ENCODE results near the gene PALLD. TPM values are rescaled to one million over a fixed set of nuclear protein-coding genes. Genes with fewer than 3 reads are reported as not detected.

Gene PALLD
- total RNA-seq, 4 donors from 2014 or later: 266 to 761 (median 441) TPM

DNA sequence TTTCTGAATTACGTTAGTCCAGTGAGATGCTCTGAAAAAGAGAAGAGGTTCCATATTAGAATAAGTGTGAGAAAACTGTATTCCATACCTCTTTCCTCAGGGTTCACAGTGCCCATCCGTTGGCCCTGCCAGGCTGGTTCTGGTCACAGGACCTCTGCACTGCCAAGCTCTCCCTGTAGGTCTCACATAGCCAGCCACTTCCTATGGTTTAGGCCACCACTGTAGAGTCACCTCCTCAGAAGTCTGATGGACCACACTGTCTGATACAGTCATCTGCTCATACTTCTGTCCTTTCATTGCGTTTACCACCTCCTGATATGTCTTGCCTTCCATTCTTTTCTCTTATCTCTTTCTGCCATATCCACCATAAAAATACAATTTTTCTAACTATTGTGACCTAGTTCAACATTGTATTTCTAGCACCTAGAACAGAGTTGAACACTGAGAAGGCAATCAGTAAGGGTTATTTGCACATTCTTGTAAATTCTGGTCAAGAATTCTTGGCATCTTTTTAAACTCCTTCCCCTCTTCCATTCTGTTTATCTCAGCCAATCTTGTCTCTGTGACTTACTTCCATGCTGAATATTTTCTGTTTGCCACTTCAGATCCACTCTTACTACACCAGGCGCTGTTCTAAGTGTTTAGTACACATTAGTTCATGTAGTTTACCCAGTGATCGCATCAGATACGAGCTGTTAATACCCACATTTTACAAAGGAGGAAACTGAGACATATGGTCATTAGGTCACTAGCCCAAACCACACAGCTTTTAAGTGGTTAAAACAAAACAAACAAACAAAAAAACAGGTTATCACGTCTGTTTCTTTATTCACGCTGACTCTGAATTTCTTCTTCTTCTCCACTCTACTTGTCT is 387.6 kb downstream of the PALLD start:
- H3K36me3 ChIP-seq: no peaks in the 10 kb centered on the region
- H3K4me3 ChIP-seq: no peak overlapping the region

GRCh38 chr4:168885400-168885799 is 388.5 kb downstream of the PALLD start:
- DNase-seq: no peak
- Histone ChIP-seq H3K27me3 (no peaks in the 10 kb centered on the region), H3K36me3 (no peaks in the 10 kb centered on the region), H3K9me3 (no peaks in the 10 kb centered on the region), H3K4me1 (peaks cover 5 to 6% of the 10 kb centered on the region in 2 donors), H3K27ac (peak overlapping the region in 1 of 2 donors; percentile 11), H3K4me3 (no peak overlapping the region)
- intact Hi-C loops (cut with DNase I; ENCODE audit: low total_unique reads): no loop called here
- TF ChIP-seq POLR2A (IDR thresholded peaks at IDR 0.05): no peak
- TF ChIP-seq, protein P1, sequence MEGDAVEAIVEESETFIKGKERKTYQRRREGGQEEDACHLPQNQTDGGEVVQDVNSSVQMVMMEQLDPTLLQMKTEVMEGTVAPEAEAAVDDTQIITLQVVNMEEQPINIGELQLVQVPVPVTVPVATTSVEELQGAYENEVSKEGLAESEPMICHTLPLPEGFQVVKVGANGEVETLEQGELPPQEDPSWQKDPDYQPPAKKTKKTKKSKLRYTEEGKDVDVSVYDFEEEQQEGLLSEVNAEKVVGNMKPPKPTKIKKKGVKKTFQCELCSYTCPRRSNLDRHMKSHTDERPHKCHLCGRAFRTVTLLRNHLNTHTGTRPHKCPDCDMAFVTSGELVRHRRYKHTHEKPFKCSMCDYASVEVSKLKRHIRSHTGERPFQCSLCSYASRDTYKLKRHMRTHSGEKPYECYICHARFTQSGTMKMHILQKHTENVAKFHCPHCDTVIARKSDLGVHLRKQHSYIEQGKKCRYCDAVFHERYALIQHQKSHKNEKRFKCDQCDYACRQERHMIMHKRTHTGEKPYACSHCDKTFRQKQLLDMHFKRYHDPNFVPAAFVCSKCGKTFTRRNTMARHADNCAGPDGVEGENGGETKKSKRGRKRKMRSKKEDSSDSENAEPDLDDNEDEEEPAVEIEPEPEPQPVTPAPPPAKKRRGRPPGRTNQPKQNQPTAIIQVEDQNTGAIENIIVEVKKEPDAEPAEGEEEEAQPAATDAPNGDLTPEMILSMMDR (IDR thresholded peaks at IDR 0.05): no peak

More for the DNA sequence above, 387.6 kb downstream of the PALLD start:
- Histone ChIP-seq H3K27me3 (no peaks in the 10 kb centered on the region), H3K4me1 (peaks cover 6% of the 10 kb centered on the region in 2 donors), H3K9me3 (no peaks in the 10 kb centered on the region), H3K27ac (peak overlapping the region in 1 of 2 donors; percentile 55)
- intact Hi-C loops (cut with DNase I; ENCODE audit: low total_unique reads): no loop called here
- TF ChIP-seq POLR2A (IDR thresholded peaks at IDR 0.05): no peak
- TF ChIP-seq, protein P1 (IDR thresholded peaks at IDR 0.05): no peak
- no peak for DNase-seq

DNA sequence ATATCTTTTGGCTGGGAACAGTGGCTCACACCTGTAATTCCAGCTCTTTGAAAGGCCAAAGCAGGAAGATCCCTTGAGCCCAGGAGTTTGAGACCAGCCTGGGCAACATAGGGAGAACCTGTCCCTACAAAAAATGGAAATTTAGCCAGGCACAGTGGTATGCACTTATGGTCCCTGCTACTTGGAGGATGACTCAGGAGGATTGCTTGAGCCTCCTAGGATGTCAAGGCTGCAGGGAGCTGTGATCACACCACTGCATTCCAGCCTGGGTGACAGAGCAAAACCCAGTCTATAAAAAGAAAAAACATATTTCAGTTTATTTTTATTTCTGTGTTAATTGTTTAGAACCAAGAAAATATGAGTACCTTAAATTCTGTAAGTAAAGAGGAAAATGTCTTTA is 389.5 kb downstream of the PALLD start:
- intact Hi-C loops (cut with DNase I; ENCODE audit: low total_unique reads): no loop called here
- peaks cover 0 to 6% of the 10 kb centered on the region in 2 donors for H3K4me1 ChIP-seq
- no peaks in the 10 kb centered on the region for H3K36me3 ChIP-seq

GRCh38 chr4:168887809-168888208 is 391.0 kb downstream of the PALLD start:
- no peak for DNase-seq
- Histone ChIP-seq H3K4me3 (no peak overlapping the region), H3K9me3 (no peaks in the 10 kb centered on the region), H3K36me3 (no peaks in the 10 kb centered on the region), H3K4me1 (peaks cover 0 to 6% of the 10 kb centered on the region in 2 donors), H3K27me3 (no peaks in the 10 kb centered on the region), H3K27ac (peak overlapping the region; percentile 6 to 30)
- intact Hi-C loops (cut with DNase I; ENCODE audit: low total_unique reads): no loop called here
- no peak for TF ChIP-seq POLR2A (IDR thresholded peaks at IDR 0.05)
- TF ChIP-seq, protein P1 (IDR thresholded peaks at IDR 0.05): no peak

More for the DNA sequence above, 389.5 kb downstream of the PALLD start:
- Histone ChIP-seq H3K27ac (peak overlapping the region; percentile 30 to 45), H3K4me3 (no peak overlapping the region), H3K9me3 (no peaks in the 10 kb centered on the region), H3K27me3 (no peaks in the 10 kb centered on the region)
- TF ChIP-seq, protein P1 (IDR thresholded peaks at IDR 0.05): no peak
- no peak for TF ChIP-seq POLR2A (IDR thresholded peaks at IDR 0.05)
- no peak for DNase-seq

DNA sequence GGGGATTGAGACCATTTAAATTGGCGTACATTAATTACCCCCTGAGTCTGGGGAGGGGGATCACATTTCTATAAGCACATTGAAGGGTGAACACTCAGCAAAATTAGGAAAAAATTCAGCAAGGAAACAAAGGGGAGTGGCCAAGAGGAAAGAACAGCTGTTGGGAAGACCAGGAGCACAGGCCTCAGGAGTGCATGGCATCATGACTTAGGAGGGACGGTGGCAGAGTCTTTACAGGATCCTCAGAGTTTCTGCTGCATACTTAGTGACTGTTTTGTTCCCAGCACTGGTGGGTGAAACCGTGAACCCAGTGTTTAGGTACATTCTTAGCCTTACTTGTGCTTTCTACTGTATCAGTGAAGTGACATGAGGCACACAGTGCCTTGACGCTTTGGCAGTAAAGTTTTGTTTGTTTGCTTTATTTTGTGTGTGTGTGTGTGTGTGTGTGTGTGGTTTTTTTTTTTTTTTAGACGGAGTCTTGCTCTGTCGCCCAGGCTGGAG is 391.9 kb downstream of the PALLD start:
- no peaks in the 10 kb centered on the region for H3K9me3 ChIP-seq
- intact Hi-C loops (cut with DNase I; ENCODE audit: low total_unique reads): no loop called here
- H3K27ac ChIP-seq: no peak overlapping the region
- TF ChIP-seq, protein P1 (IDR thresholded peaks at IDR 0.05): no peak
- TF ChIP-seq POLR2A (IDR thresholded peaks at IDR 0.05): no peak
- H3K4me1 ChIP-seq: peaks cover 0 to 6% of the 10 kb centered on the region in 2 donors
- no peak overlapping the region for H3K4me3 ChIP-seq
- H3K36me3 ChIP-seq: no peaks in the 10 kb centered on the region
- no peak for DNase-seq
- H3K27me3 ChIP-seq: no peaks in the 10 kb centered on the region
